SK-N-SH treated with all-trans-retinoic acid at 6 μM for 48 hours (cell line): ENCODE measurements around the gene C16orf54.
"Not testable (repeated sequence)": the region's sequence is repeated elsewhere in the genome, so short reads cannot be mapped to it uniquely, and the experiment has no call there.

ENCODE experiments used
- ATAC-seq: fragments of 200-7000 bp; cut with Tn5 transposase; 3 replicates; pipeline ENCODE4 v1.9.1; 2020; ENCODE audit warnings: mild to moderate bottlenecking, moderate library complexity
- ARNTL ChIP-seq: fragments of 450-650 bp; formaldehyde crosslinking; IDR thresholded peaks from 2 replicates; pipeline ENCODE4 v1.5.0; 2020; ENCODE audit warnings: low read depth, mild to moderate bottlenecking, moderate library complexity, borderline replicate concordance
- BACH2 ChIP-seq: fragments of 250-450 bp; sonication (Bioruptor Pico); IDR thresholded peaks from 2 replicates; pipeline ENCODE4 v1.9.0; 2021; ENCODE audit warnings: mild to moderate bottlenecking, borderline replicate concordance
- CSDC2 ChIP-seq: fragments of 250-450 bp; sonication (Bioruptor Pico); IDR thresholded peaks from 2 replicates; pipeline ENCODE4 v1.5.0; 2020; ENCODE audit warnings: mild to moderate bottlenecking, moderate library complexity
- ESRRG ChIP-seq: fragments of 250-450 bp; sonication (Bioruptor Pico); IDR thresholded peaks from 2 replicates; pipeline ENCODE4 v1.6.1; 2021; ENCODE audit warnings: mild to moderate bottlenecking
- GLIS3 ChIP-seq: fragments of 250-450 bp; sonication (Bioruptor Pico); IDR thresholded peaks from 2 replicates; pipeline ENCODE4 v1.5.0; 2020; ENCODE audit warnings: mild to moderate bottlenecking, moderate library complexity
- ISL1 ChIP-seq: fragments of 250-450 bp; sonication (Bioruptor Pico); IDR thresholded peaks from 2 replicates; pipeline ENCODE4 v2.1.2; 2022; ENCODE audit warnings: mild to moderate bottlenecking, moderate library complexity
- OSR1 ChIP-seq: fragments of 250-450 bp; sonication (Bioruptor Pico); IDR thresholded peaks from 2 replicates; pipeline ENCODE4 v1.8.0; 2022; ENCODE audit warnings: moderate library complexity, mild to moderate bottlenecking, inconsistent platforms
- PPARA ChIP-seq: fragments of 250-450 bp; sonication (Bioruptor Pico); IDR thresholded peaks from 2 replicates; pipeline ENCODE4 v1.5.0; 2020; ENCODE audit warnings: mild to moderate bottlenecking, borderline replicate concordance
- RARB ChIP-seq: fragments of 250-450 bp; sonication (Bioruptor Pico); IDR thresholded peaks from 2 replicates; pipeline ENCODE4 v1.8.0; 2021; ENCODE audit warnings: mild to moderate bottlenecking, moderate library complexity
- SNAI2 ChIP-seq: fragments of 250-450 bp; sonication (Bioruptor Pico); IDR thresholded peaks from 2 replicates; pipeline ENCODE4 v1.5.0; 2020; ENCODE audit warnings: mild to moderate bottlenecking, moderate library complexity
- TCF4 ChIP-seq: fragments of 250-450 bp; sonication (Bioruptor Pico); IDR thresholded peaks from 2 replicates; pipeline ENCODE4 v1.8.0; 2021; ENCODE audit warnings: mild to moderate bottlenecking, moderate library complexity, borderline replicate concordance
- TOX ChIP-seq: fragments of 250-450 bp; sonication (Bioruptor Pico); IDR thresholded peaks from 2 replicates; pipeline ENCODE4 v1.8.0; 2021; ENCODE audit warnings: mild to moderate bottlenecking, moderate library complexity, borderline replicate concordance
- ZC3H10 ChIP-seq: fragments of 250-450 bp; sonication (Bioruptor Pico); IDR thresholded peaks from 2 replicates; pipeline ENCODE4 v1.5.1; 2021; ENCODE audit warnings: mild to moderate bottlenecking, moderate library complexity
- ZFP3 ChIP-seq: fragments of 250-450 bp; sonication (Bioruptor Pico); IDR thresholded peaks from 2 replicates; pipeline ENCODE4 v1.5.0; 2020; ENCODE audit warnings: mild to moderate bottlenecking, moderate library complexity
- ZFP30 ChIP-seq: fragments of 450-650 bp; formaldehyde crosslinking; IDR thresholded peaks from 2 replicates; pipeline ENCODE4 v1.5.0; 2022; ENCODE audit warnings: mild to moderate bottlenecking, moderate library complexity
- ZNF565 ChIP-seq: fragments of 450-650 bp; formaldehyde crosslinking; conservative IDR thresholded peaks from 2 replicates; pipeline ENCODE4 v1.5.0; 2020; ENCODE audit warnings: low read depth, mild to moderate bottlenecking, moderate library complexity
- ZNF70 ChIP-seq: fragments of 450-650 bp; formaldehyde crosslinking; IDR thresholded peaks from 2 replicates; pipeline ENCODE4 v1.5.0; 2020; ENCODE audit warnings: mild to moderate bottlenecking, moderate library complexity
- ZNF8 ChIP-seq: fragments of 450-650 bp; formaldehyde crosslinking; IDR thresholded peaks from 2 replicates; pipeline ENCODE4 v1.5.0; 2020; ENCODE audit warnings: mild to moderate bottlenecking, moderate library complexity
- TF ChIP-seq, protein P1 (sequence below): fragments of 250-450 bp; sonication (Bioruptor Pico); IDR thresholded peaks from 2 replicates; pipeline ENCODE4 v1.5.1; 2020; ENCODE audit warnings: low read depth, mild to moderate bottlenecking, moderate library complexity
- TF ChIP-seq, protein P2 (sequence below): fragments of 250-450 bp; sonication (Bioruptor Pico); IDR thresholded peaks from 2 replicates; pipeline ENCODE4 v1.8.0; 2021; ENCODE audit warnings: low read depth, mild to moderate bottlenecking, moderate library complexity, borderline replicate concordance
- TF ChIP-seq, protein P3 (sequence below): fragments of 250-450 bp; sonication (Bioruptor Pico); IDR thresholded peaks from 2 replicates; pipeline ENCODE4 v1.5.1; 2021; ENCODE audit warnings: mild to moderate bottlenecking, moderate library complexity
- TF ChIP-seq, protein P4 (sequence below): fragments of 250-450 bp; sonication (Bioruptor Pico); IDR thresholded peaks from 2 replicates; pipeline ENCODE4 v1.8.0; 2020; ENCODE audit warnings: mild to moderate bottlenecking, moderate library complexity, borderline replicate concordance

C16orf54 gene

DNA sequence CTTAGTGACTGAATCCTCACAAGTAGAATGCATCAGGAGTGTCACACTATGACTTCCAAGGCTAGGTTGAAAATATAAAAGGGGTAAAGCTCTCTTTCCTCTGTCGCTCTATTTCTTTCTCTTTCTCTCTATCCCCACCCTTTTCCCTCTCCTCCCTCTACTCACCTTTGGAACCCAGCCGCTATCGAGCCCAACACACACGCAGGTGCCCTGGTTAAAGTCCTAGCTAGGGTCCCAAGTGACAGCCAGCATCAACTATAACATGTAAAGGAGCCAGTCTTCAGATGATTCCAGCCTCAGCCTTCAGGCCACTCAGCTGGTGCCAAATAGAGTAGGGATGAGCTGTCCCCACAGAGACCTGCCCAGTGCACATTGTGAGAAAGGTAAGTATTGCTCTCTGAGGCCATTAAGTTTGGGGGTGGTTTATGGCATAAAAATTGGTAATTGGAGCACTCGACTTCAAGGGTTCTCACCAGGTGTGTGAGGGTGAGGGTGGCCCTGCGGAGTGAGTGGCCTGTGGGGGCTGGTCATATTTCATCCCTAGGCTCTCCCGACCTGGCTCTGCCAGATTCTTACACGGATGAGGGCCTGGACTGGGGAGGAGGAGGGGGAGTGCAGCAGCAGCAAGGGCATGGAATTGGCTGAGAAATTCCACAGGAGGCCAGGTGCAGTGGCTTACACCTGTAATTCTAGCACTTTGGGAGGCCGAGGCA is 14.9 kb upstream of the C16orf54 start:
- no peak for ATAC-seq
- TF ChIP-seq PPARA (CRISPR knock-in tag) = no peak
- TF ChIP-seq ISL1 (CRISPR knock-in tag) = no peak
- no peak for TF ChIP-seq OSR1 (CRISPR knock-in tag)
- TF ChIP-seq RARB = no peak
- TF ChIP-seq ARNTL = no peak
- TF ChIP-seq CSDC2 (CRISPR knock-in tag) = no peak
- no peak for TF ChIP-seq BACH2
- no peak for TF ChIP-seq ZC3H10 (CRISPR knock-in tag)
- no peak for TF ChIP-seq GLIS3

DNA sequence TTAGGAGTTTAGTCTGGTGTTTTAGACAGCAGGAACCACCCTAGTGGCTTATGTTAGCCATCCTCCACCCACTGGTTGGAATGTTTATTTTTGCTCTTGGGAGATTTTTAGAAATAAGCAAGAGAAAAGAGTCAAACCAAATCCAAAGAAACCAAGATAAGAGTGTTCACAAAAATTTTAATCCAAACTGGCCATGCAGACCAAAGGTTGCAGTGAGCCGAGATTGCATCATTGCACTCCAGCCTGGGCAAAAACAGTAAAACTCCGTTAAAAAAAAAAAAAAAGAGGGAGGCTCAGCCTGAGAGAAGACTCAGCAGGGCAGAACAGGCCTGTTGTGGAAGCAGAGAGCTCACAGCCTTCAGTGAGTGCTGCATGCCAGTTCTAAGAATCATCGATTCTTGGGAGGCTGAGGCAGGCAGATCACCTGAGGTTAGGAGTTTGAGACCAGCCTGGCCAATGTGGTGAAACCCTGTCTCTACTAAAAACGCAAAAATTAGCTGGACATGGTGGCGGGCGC is 12.2 kb upstream of the C16orf54 start:
- ATAC-seq = no peak
- TF ChIP-seq GLIS3 (no peak), TCF4 (CRISPR knock-in tag) (no peak), RARB (no peak), PPARA (CRISPR knock-in tag) (no peak), OSR1 (CRISPR knock-in tag) (no peak), ARNTL (no peak), ESRRG (CRISPR knock-in tag) (no peak), ZNF8 (no peak), CSDC2 (CRISPR knock-in tag) (no peak), ISL1 (CRISPR knock-in tag) (no peak), ZNF565 (CRISPR knock-in tag) (no peak), SNAI2 (CRISPR knock-in tag) (no peak), ZNF70 (CRISPR knock-in tag) (no peak), ZFP3 (CRISPR knock-in tag) (no peak)
- TF ChIP-seq, protein P1, sequence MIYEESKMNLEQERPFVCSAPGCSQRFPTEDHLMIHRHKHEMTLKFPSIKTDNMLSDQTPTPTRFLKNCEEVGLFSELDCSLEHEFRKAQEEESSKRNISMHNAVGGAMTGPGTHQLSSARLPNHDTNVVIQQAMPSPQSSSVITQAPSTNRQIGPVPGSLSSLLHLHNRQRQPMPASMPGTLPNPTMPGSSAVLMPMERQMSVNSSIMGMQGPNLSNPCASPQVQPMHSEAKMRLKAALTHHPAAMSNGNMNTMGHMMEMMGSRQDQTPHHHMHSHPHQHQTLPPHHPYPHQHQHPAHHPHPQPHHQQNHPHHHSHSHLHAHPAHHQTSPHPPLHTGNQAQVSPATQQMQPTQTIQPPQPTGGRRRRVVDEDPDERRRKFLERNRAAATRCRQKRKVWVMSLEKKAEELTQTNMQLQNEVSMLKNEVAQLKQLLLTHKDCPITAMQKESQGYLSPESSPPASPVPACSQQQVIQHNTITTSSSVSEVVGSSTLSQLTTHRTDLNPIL = no peak
- TF ChIP-seq, protein P2, sequence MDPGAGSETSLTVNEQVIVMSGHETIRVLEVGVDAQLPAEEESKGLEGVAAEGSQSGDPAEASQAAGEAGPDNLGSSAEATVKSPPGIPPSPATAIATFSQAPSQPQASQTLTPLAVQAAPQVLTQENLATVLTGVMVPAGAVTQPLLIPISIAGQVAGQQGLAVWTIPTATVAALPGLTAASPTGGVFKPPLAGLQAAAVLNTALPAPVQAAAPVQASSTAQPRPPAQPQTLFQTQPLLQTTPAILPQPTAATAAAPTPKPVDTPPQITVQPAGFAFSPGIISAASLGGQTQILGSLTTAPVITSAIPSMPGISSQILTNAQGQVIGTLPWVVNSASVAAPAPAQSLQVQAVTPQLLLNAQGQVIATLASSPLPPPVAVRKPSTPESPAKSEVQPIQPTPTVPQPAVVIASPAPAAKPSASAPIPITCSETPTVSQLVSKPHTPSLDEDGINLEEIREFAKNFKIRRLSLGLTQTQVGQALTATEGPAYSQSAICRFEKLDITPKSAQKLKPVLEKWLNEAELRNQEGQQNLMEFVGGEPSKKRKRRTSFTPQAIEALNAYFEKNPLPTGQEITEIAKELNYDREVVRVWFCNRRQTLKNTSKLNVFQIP = no peak

DNA sequence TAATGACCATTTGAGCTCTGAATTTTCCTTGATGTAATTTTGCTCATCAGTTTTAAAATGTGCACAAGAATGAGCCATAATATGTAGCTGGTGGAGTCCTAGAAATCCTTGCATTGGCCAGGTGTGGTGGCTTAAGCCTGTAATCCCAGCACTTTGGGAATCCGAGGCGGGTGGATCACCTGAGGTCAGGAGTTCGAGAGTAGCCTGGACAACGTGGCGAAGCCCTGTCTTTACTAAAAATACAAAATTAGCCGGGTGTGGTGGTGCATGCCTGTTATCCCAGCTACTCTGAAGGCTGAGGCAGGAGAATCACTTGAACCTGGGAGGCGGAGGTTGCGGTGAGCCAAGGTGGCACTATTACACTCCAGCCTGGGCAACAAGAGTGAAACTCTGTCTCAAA is 11.3 kb upstream of the C16orf54 start:
- ATAC-seq = not testable (repeated sequence)

DNA sequence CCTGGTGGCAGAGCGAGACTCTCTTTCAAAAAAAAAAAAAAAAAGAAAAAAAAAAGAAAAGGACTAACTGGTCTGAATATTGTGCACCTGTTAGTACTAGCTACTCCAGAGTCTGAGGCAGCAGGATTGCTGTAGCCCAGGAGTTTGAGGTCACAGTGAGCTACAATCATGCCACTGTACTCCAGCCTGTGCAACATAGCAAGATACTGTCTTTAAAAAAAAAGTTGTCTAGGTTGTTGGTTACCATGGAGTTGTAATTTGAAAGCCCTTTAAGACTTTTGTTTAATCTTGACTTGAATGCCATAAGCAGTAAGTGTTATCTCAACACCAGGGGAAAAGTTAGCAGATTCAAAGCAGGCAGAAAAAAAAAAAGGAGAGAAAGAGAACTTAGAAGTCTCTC is 10.9 kb upstream of the C16orf54 start:
- no peak for TF ChIP-seq ZNF70 (CRISPR knock-in tag)
- TF ChIP-seq OSR1 (CRISPR knock-in tag) = no peak
- TF ChIP-seq, protein P3, sequence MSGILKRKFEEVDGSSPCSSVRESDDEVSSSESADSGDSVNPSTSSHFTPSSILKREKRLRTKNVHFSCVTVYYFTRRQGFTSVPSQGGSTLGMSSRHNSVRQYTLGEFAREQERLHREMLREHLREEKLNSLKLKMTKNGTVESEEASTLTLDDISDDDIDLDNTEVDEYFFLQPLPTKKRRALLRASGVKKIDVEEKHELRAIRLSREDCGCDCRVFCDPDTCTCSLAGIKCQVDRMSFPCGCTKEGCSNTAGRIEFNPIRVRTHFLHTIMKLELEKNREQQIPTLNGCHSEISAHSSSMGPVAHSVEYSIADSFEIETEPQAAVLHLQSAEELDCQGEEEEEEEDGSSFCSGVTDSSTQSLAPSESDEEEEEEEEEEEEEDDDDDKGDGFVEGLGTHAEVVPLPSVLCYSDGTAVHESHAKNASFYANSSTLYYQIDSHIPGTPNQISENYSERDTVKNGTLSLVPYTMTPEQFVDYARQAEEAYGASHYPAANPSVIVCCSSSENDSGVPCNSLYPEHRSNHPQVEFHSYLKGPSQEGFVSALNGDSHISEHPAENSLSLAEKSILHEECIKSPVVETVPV = no peak
- no peak for TF ChIP-seq TCF4 (CRISPR knock-in tag)
- no peak for TF ChIP-seq BACH2
- TF ChIP-seq ESRRG (CRISPR knock-in tag) = no peak
- no peak for TF ChIP-seq SNAI2 (CRISPR knock-in tag)
- TF ChIP-seq, protein P2 = no peak
- TF ChIP-seq CSDC2 (CRISPR knock-in tag) = no peak
- no peak for TF ChIP-seq ZNF8
- TF ChIP-seq, all 23 proteins: peak for 0
- no peak for ATAC-seq

DNA sequence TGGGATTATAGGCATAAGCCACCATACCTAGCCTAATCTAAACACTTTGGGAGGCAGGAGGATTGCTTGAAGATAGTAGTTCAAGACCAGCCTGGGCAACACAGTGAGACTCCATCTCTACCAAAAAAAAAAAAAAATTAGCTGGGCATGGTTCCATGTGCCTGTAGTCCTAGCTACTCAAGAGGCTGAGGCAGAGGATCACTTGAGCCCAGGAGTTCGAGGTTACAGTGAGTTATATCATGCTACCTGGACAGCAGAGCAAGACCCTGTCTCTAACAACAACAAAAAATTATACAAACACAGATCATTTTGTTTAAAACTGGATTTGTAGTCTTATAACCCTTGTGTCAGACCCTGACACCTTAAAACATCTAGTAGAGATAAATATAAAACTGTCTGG is 7.7 kb upstream of the C16orf54 start:
- no peak for ATAC-seq
- no peak for TF ChIP-seq ZNF8
- TF ChIP-seq PPARA (CRISPR knock-in tag) = no peak
- no peak for TF ChIP-seq TOX (CRISPR knock-in tag)
- TF ChIP-seq BACH2 = no peak
- no peak for TF ChIP-seq ZNF70 (CRISPR knock-in tag)
- no peak for TF ChIP-seq SNAI2 (CRISPR knock-in tag)
- TF ChIP-seq, protein P3 = no peak
- TF ChIP-seq, protein P2 = no peak
- TF ChIP-seq, protein P4, sequence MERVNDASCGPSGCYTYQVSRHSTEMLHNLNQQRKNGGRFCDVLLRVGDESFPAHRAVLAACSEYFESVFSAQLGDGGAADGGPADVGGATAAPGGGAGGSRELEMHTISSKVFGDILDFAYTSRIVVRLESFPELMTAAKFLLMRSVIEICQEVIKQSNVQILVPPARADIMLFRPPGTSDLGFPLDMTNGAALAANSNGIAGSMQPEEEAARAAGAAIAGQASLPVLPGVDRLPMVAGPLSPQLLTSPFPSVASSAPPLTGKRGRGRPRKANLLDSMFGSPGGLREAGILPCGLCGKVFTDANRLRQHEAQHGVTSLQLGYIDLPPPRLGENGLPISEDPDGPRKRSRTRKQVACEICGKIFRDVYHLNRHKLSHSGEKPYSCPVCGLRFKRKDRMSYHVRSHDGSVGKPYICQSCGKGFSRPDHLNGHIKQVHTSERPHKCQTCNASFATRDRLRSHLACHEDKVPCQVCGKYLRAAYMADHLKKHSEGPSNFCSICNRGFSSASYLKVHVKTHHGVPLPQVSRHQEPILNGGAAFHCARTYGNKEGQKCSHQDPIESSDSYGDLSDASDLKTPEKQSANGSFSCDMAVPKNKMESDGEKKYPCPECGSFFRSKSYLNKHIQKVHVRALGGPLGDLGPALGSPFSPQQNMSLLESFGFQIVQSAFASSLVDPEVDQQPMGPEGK (CRISPR knock-in tag) = no peak
- no peak for TF ChIP-seq TCF4 (CRISPR knock-in tag)
- TF ChIP-seq RARB = no peak
- no peak for TF ChIP-seq ZFP30 (CRISPR knock-in tag)
- no peak for TF ChIP-seq ESRRG (CRISPR knock-in tag)
- TF ChIP-seq OSR1 (CRISPR knock-in tag) = no peak
